ENCODE results near the gene PPM1H. TPM values are rescaled to one million over a fixed set of nuclear protein-coding genes. Genes with fewer than 3 reads are reported as not detected.

The PPM1H gene
- total RNA-seq, 4 donors from 2014 or later, result 0.46 to 3.4 (median 1.3) TPM

- H3K4me1 ChIP-seq, result no peaks in the 10 kb centered on the region
- DNase-seq, result no peak
- TF ChIP-seq POLR2A (IDR thresholded peaks at IDR 0.05), result no peak
- no peak for TF ChIP-seq CTCF (IDR thresholded peaks at IDR 0.05 in 4 of 5, conservative IDR thresholded peaks at IDR 0.05 in 1 of 5)
- H3K36me3 ChIP-seq, result no peaks in the 10 kb centered on the region
- H3K9me3 ChIP-seq, result no peaks in the 10 kb centered on the region
- H3K27ac ChIP-seq, result no peak overlapping the region
- intact Hi-C loops (cut with DNase I; ENCODE audit: low total_unique reads), result no loop called here
- ATAC-seq, result no peak
- H3K27me3 ChIP-seq, result no peaks in the 10 kb centered on the region
- no peak overlapping the region for H3K4me3 ChIP-seq
- in situ Hi-C loops (cut with MboI; ENCODE audit: low sequenced_read_pairs in 4 of 4), result no loop called here
Observed at GRCh38 chr12:62749586-62749985, 185.4 kb downstream of the PPM1H start.

- TF ChIP-seq CTCF (IDR thresholded peaks at IDR 0.05 in 4 of 5, conservative IDR thresholded peaks at IDR 0.05 in 1 of 5), result no peak
- intact Hi-C loops (cut with DNase I; ENCODE audit: low total_unique reads), result no loop called here
- H3K4me1 ChIP-seq, result no peaks in the 10 kb centered on the region
- H3K27me3 ChIP-seq, result no peaks in the 10 kb centered on the region
- in situ Hi-C loops (cut with MboI; ENCODE audit: low sequenced_read_pairs in 4 of 4), result no loop called here
- no peak overlapping the region for H3K27ac ChIP-seq
- ATAC-seq (no peak), DNase-seq (no peak)
- H3K36me3 ChIP-seq, result no peaks in the 10 kb centered on the region
- no peaks in the 10 kb centered on the region for H3K9me3 ChIP-seq
- H3K4me3 ChIP-seq, result no peak overlapping the region
Observed at GRCh38 chr12:62748941-62749468, 185.9 kb downstream of the PPM1H start.

- no peak overlapping the region for H3K27ac ChIP-seq
Observed at GRCh38 chr12:62744551-62744950, 190.4 kb downstream of the PPM1H start.

GRCh38 chr12:62739266-62740015, 195.5 kb downstream of the PPM1H start:
- intact Hi-C loops (cut with DNase I; ENCODE audit: low total_unique reads) (no loop called here), in situ Hi-C loops (cut with MboI; ENCODE audit: low sequenced_read_pairs in 4 of 4) (no loop called here)
- H3K27ac ChIP-seq, result no peak overlapping the region
- H3K27me3 ChIP-seq, result no peaks in the 10 kb centered on the region
- no peak for ATAC-seq
- H3K4me1 ChIP-seq, result no peaks in the 10 kb centered on the region
- H3K9me3 ChIP-seq, result no peaks in the 10 kb centered on the region
- TF ChIP-seq POLR2A (IDR thresholded peaks at IDR 0.05) (no peak), CTCF (IDR thresholded peaks at IDR 0.05 in 4 of 5, conservative IDR thresholded peaks at IDR 0.05 in 1 of 5) (no peak)
- H3K4me3 ChIP-seq, result no peak overlapping the region
- H3K36me3 ChIP-seq, result no peaks in the 10 kb centered on the region
- DNase-seq, result no peak

More at GRCh38 chr12:62744551-62744950, 190.4 kb downstream of the PPM1H start:
- H3K4me1 ChIP-seq, result no peaks in the 10 kb centered on the region
- no peaks in the 10 kb centered on the region for H3K36me3 ChIP-seq
- H3K4me3 ChIP-seq, result no peak overlapping the region
- ATAC-seq, result no peak
- no peaks in the 10 kb centered on the region for H3K9me3 ChIP-seq
- intact Hi-C loops (cut with DNase I; ENCODE audit: low total_unique reads), result no loop called here
- no peaks in the 10 kb centered on the region for H3K27me3 ChIP-seq
- in situ Hi-C loops (cut with MboI; ENCODE audit: low sequenced_read_pairs in 4 of 4), result no loop called here
- DNase-seq, result no peak
- TF ChIP-seq CTCF (IDR thresholded peaks at IDR 0.05 in 4 of 5, conservative IDR thresholded peaks at IDR 0.05 in 1 of 5) (no peak), POLR2A (IDR thresholded peaks at IDR 0.05) (no peak)

Data from gastrocnemius medialis (tissue), 4 donors.